Activated CD4-positive, alpha-beta T cell treated with anti-CD3 and anti-CD28 coated beads, Interleukin-10, Interleukin-2, amounts not matched to agents 100 ng/mL and 50 ng/mL, durations not matched to agents 16 hours and 8 hours (primary cell): ENCODE data around the gene IMMP2L.

ENCODE experiments used
- DNase-seq: peaks from one replicate; pipeline ENCODE4 v3.0.0-alpha.2; 2020

Gene IMMP2L

GRCh38 chr7:110764852-110765251 lies 797.4 kb downstream of the IMMP2L start:
- DNase-seq = no peak

- no peak for DNase-seq
Measured at GRCh38 chr7:110762546-110763225, 799.6 kb downstream of the IMMP2L start.

GRCh38 chr7:110760341-110760740 lies 802.0 kb downstream of the IMMP2L start:
- no peak for DNase-seq

- no peak for DNase-seq
Measured at GRCh38 chr7:110759069-110759468, 803.2 kb downstream of the IMMP2L start.

- DNase-seq = no peak
Measured at GRCh38 chr7:110754649-110755048, 807.6 kb downstream of the IMMP2L start.

GRCh38 chr7:110750931-110751605 lies 811.2 kb downstream of the IMMP2L start:
- no peak for DNase-seq

- no peak for DNase-seq
Measured at GRCh38 chr7:110733221-110733620, 829.1 kb downstream of the IMMP2L start.

GRCh38 chr7:110724811-110725210 lies 837.5 kb downstream of the IMMP2L start:
- DNase-seq = no peak

- DNase-seq = no peak
Measured at GRCh38 chr7:110721395-110721794, 840.9 kb downstream of the IMMP2L start.

- DNase-seq = no peak
Measured at GRCh38 chr7:110720626-110721025, 841.7 kb downstream of the IMMP2L start.

- DNase-seq = no peak
Measured at GRCh38 chr7:110719741-110720140, 842.6 kb downstream of the IMMP2L start.

GRCh38 chr7:110718503-110719205 lies 843.6 kb downstream of the IMMP2L start:
- DNase-seq = no peak

GRCh38 chr7:110704225-110704624 lies 858.1 kb downstream of the IMMP2L start:
- DNase-seq = no peak

- DNase-seq = no peak
Measured at GRCh38 chr7:110698576-110698975, 863.7 kb downstream of the IMMP2L start.

GRCh38 chr7:110693344-110693743 lies 868.9 kb downstream of the IMMP2L start:
- DNase-seq = no peak

- DNase-seq = no peak
Measured at GRCh38 chr7:110688908-110689307, 873.4 kb downstream of the IMMP2L start.

- DNase-seq = peak; percentile 9
Measured at GRCh38 chr7:110685899-110686298, 876.4 kb downstream of the IMMP2L start.

GRCh38 chr7:110681941-110682340 lies 880.4 kb downstream of the IMMP2L start:
- no peak for DNase-seq

- DNase-seq = no peak
Measured at GRCh38 chr7:110677405-110677804, 884.9 kb downstream of the IMMP2L start.

GRCh38 chr7:110676785-110677184 lies 885.5 kb downstream of the IMMP2L start:
- DNase-seq = no peak

- DNase-seq = no peak
Measured at GRCh38 chr7:110675383-110676103, 886.7 kb downstream of the IMMP2L start.

- no peak for DNase-seq
Measured at GRCh38 chr7:110673148-110673547, 889.1 kb downstream of the IMMP2L start.

- DNase-seq = no peak
Measured at GRCh38 chr7:110669410-110669809, 892.9 kb downstream of the IMMP2L start.
